ENCODE data around the gene JPT2. TPM values are rescaled to one million over a fixed set of nuclear protein-coding genes. Genes with fewer than 3 reads are reported as not detected.

Gene JPT2
- total RNA-seq, 1 donor from 2014 or later, result 180 TPM

DNA sequence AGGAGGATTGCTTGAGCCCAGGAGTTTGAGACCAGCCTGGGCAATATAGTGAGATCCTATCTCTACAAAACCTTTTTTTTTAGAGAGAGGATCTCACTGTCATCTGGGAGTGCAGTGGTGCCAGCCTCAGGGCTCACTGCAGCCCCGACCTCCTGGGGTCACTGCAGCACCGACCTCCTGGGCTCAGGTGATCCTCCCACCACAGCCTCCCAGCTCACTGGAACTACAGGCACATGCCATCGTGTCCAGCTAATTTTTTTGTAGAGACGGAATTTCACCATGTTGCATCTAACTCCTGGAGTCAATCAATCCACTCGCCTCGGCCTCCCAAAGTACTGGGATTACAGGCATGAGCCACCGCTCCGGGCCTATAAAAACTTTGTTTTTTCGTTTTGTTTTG, 43.3 kb downstream of the JPT2 start:
- Mint-ChIP-seq H3K27me3 (ENCODE audit: unreplicated experiment) (peaks cover 2% of the 10 kb centered on the region), H3K36me3 (ENCODE audit: low read depth, unreplicated experiment) (peaks cover 3% of the 10 kb centered on the region)

DNA sequence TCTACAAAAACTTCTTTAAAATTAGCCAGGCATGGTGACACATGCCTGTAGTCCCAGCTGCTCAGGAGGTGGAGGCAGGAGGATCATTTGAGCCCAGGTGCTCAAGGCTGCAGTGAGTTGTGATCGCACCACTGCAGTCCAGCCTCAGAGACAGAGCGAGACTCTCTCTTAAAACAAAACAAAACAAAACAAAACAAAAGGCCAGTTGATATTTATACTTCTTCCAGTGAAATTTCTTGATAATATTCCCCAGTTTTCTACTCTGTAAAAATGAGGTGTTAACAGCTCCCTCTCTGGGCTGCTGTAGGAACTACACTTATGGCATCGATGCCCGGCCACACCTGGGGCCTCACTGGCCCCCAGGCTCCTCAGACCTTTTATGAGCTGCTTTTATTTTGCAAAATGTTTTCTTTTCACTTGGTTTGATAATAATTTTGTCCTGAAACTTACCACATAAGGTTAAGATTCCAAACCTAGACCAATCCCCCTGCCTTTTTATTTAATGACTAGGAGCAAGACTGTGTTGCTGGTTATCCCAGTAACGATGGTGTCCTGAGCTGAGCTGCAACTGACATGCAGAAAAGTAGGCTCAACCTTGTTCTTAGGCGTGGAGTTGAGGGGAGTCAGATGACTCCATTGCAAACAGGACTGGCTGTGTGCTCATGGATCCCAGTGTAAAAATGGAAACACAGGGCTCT, 45.5 kb downstream of the JPT2 start:
- H3K4me1 Mint-ChIP-seq (ENCODE audit: unreplicated experiment), result peaks cover 5% of the 10 kb centered on the region
- DNase-seq (ENCODE audit: low spot score), result peak; percentile 60
- peaks cover 18% of the 10 kb centered on the region for H3K36me3 Mint-ChIP-seq (ENCODE audit: low read depth, unreplicated experiment)
- no peak overlapping the region for H3K27ac Mint-ChIP-seq (ENCODE audit: unreplicated experiment)
- no peak overlapping the region for H3K4me3 Mint-ChIP-seq (ENCODE audit: unreplicated experiment)
- H3K27me3 Mint-ChIP-seq (ENCODE audit: unreplicated experiment), result peaks cover 2% of the 10 kb centered on the region
- TF ChIP-seq, protein P1, sequence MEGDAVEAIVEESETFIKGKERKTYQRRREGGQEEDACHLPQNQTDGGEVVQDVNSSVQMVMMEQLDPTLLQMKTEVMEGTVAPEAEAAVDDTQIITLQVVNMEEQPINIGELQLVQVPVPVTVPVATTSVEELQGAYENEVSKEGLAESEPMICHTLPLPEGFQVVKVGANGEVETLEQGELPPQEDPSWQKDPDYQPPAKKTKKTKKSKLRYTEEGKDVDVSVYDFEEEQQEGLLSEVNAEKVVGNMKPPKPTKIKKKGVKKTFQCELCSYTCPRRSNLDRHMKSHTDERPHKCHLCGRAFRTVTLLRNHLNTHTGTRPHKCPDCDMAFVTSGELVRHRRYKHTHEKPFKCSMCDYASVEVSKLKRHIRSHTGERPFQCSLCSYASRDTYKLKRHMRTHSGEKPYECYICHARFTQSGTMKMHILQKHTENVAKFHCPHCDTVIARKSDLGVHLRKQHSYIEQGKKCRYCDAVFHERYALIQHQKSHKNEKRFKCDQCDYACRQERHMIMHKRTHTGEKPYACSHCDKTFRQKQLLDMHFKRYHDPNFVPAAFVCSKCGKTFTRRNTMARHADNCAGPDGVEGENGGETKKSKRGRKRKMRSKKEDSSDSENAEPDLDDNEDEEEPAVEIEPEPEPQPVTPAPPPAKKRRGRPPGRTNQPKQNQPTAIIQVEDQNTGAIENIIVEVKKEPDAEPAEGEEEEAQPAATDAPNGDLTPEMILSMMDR (IDR thresholded peaks at IDR 0.05; ENCODE audit: unreplicated experiment), result peak; percentile 82
- no peaks in the 10 kb centered on the region for H3K9me3 Mint-ChIP-seq (ENCODE audit: unreplicated experiment)

More for the DNA sequence above, 43.3 kb downstream of the JPT2 start:
- Mint-ChIP-seq H3K4me1 (ENCODE audit: unreplicated experiment) (peaks cover 5% of the 10 kb centered on the region), H3K4me3 (ENCODE audit: unreplicated experiment) (no peak overlapping the region), H3K9me3 (ENCODE audit: unreplicated experiment) (no peaks in the 10 kb centered on the region), H3K27ac (ENCODE audit: unreplicated experiment) (no peak overlapping the region)
- no peak for DNase-seq (ENCODE audit: low spot score)
- TF ChIP-seq, protein P1 (IDR thresholded peaks at IDR 0.05; ENCODE audit: unreplicated experiment), result no peak

DNA sequence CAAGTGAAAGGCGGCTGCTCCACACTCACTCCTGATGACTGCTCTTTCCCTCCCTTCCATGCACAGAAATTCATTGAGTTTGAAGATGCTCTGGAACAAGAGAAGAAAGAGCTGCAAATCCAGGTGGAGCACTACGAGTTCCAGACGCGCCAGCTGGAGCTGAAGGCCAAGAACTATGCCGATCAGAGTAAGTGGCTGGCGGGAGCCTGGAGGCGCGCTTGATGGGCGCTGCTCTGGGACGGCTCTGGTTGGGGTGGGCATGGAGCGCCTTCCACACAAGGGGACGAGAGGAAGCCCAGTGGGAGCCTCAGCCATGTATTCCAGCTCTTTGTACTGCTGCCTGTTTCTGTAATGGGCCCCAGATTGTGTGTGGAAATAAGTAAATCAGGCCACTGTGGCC, 46.4 kb downstream of the JPT2 start:
- Mint-ChIP-seq H3K4me1 (ENCODE audit: unreplicated experiment) (peaks cover 5% of the 10 kb centered on the region), H3K4me3 (ENCODE audit: unreplicated experiment) (no peak overlapping the region), H3K36me3 (ENCODE audit: low read depth, unreplicated experiment) (peaks cover 25% of the 10 kb centered on the region), H3K27me3 (ENCODE audit: unreplicated experiment) (peaks cover 2% of the 10 kb centered on the region), H3K27ac (ENCODE audit: unreplicated experiment) (no peak overlapping the region), H3K9me3 (ENCODE audit: unreplicated experiment) (no peaks in the 10 kb centered on the region)
- no peak for DNase-seq (ENCODE audit: low spot score)
- TF ChIP-seq, protein P1 (IDR thresholded peaks at IDR 0.05; ENCODE audit: unreplicated experiment), result no peak

DNA sequence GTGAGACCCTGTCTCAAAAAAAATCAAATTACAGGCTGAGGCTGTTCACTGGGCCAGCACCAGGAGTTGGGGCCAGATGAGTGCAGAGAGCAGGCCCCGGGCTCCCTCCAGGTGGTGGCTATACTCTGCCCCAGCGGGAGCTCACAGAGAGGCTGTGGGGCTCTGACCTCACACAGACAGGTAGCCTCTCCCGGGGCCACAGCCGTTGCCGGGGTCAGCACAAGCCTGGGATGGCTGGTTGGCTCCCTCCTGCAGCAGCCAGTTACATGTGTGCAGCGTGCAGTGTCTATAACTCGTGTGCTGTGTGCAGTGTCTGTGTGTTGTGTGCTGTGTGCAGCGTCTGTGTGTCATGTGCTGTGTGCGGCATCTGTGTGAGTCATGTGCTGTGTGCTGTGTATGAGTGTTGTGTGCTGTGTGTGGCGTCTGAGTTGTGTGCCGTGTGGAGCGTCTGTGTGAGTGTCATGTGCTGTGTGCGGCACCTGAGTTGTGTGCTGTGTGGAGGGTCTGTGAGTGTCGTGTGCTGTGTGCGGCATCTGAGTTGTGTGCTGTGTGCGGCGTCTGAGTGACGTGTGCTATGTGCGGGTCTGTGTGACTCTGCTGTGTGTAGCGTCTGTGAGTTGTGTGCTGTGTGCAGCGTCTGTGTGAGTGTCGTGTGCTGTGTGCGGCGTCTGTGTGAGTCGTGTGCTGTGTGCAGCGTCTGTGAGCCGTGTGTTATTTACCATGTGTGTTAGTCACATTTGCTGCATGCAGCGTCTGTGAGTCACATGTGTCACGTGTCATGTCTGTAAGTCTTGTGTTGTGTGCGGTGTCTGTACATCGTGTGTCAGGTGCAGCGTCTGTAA, 48.8 kb downstream of the JPT2 start:
- TF ChIP-seq, protein P1 (IDR thresholded peaks at IDR 0.05; ENCODE audit: unreplicated experiment), result no peak
- no peak for DNase-seq (ENCODE audit: low spot score)
- Mint-ChIP-seq H3K4me1 (ENCODE audit: unreplicated experiment) (peaks cover 8% of the 10 kb centered on the region), H3K27me3 (ENCODE audit: unreplicated experiment) (no peaks in the 10 kb centered on the region), H3K36me3 (ENCODE audit: low read depth, unreplicated experiment) (peaks cover 28% of the 10 kb centered on the region), H3K27ac (ENCODE audit: unreplicated experiment) (peak overlapping the region; percentile 0), H3K4me3 (ENCODE audit: unreplicated experiment) (peak overlapping the region; percentile 61), H3K9me3 (ENCODE audit: unreplicated experiment) (no peaks in the 10 kb centered on the region)
